Right lobe of liver (tissue), 6 donors: ENCODE data around the gene CENPP. TPM values are rescaled to one million over a fixed set of nuclear protein-coding genes. Genes with fewer than 3 reads are reported as not detected.

Source experiments
- ATAC-seq, 4 donors: fragments of 200-7000 bp; cut with Tn5 transposase; one replicate each; pipeline ENCODE4 v1.9.1; 2020; ENCODE audit warnings: mild to moderate bottlenecking in 4 of 4, moderate library complexity in 4 of 4
- DNase-seq, 3 donors: peaks; one replicate each; pipeline ENCODE4 v3.0.0-alpha.2; 2020
- H3K27ac ChIP-seq, 3 donors: fragments of 200-600 bp; one replicate each; pipeline ENCODE4 v1.8.0; 2022
- H3K27me3 ChIP-seq, 2 donors: fragments of 200-600 bp; one replicate each; pipeline ENCODE4 v1.8.0; 2022
- H3K36me3 ChIP-seq, 4 donors: fragments of 200-600 bp; sonication (generic) in 1 of 4; one replicate each; pipeline versions ENCODE4 v1.5.1 to v1.8.0; 2017 to 2022; ENCODE audit warnings: control low read depth in 1 of 4
- H3K4me1 ChIP-seq, 4 donors: fragments of 200-600 bp; sonication (generic) in 1 of 4; one replicate each; pipeline versions ENCODE4 v1.5.1 to v1.8.0; 2017 to 2022; ENCODE audit warnings: control low read depth in 1 of 4
- H3K4me3 ChIP-seq, 3 donors: fragments of 200-600 bp; one replicate each; pipeline ENCODE4 v1.8.0; 2022
- H3K9me3 ChIP-seq, 4 donors: fragments of 200-600 bp; sonication (generic) in 1 of 4; one replicate each; pipeline versions ENCODE4 v1.5.1 to v1.8.0; 2017 to 2022; ENCODE audit warnings: control low read depth in 1 of 4
- POLR2A ChIP-seq: fragments of 450-650 bp; IDR thresholded peaks from one replicate; pipeline ENCODE4 v1.6.1; 2017; ENCODE audit warnings: antibody characterized with exemption, mild to moderate bottlenecking
- WGBS: methylation state at CpG from one replicate; pipeline ENCODE4 v1.1.6; 2018; ENCODE audit warnings: low coverage, low lambda C conversion rate; ENCODE audit not compliant: insufficient coverage; ENCODE audit errors: missing lambda C conversion rate; 5-methylcytosine and 5-hydroxymethylcytosine counted together
- intact Hi-C, 2 donors: fragments of 100-400 bp; cut with DNase I; formaldehyde crosslinking; loops; one replicate each; pipeline versions ENCODE4 v1.11.2 to v1.14.1; 2022
- total RNA-seq, 6 experiments: library from RNA; depleted of rRNA in 2 of 6; stranded (reverse); fragments of >200 nt in 2 of 6; fragmentation: NEBNext Ultra II Directional in 3 of 6; extraction: Animal tissue kit (Norgen Biotek cat#: 25700) in 3 of 6; gene quantifications; one replicate each; pipeline versions ENCODE4 v1.1.0 to v1.2.4, GENCODE V29; 2016 to 2023
- TF ChIP-seq, protein P1 (sequence below), 4 donors: fragments of 200-600 bp in 3 of 4; fragments of 450-650 bp in 1 of 4; IDR thresholded peaks; one replicate each; pipeline versions ENCODE4 v1.5.1 to v1.8.0; 2016 to 2022; ENCODE audit warnings: antibody characterized with exemption in 4 of 4, mild to moderate bottlenecking in 2 of 4
- donor health status: DM: no; HTN: yes; CAD: no.
- donor health status: DM: no; HTN: no; CAD: no.
- donor health status: DM: no; HTN: no; CAD: no.
- donor health status: DM: no; HTN: yes; CAD: no.
- donor health status: DM: no; HTN: yes; CAD: no.

Gene CENPP
- total RNA-seq, 6 experiments from 2014 or later, result 1.0 to 3.7 (median 1.5) TPM

DNA sequence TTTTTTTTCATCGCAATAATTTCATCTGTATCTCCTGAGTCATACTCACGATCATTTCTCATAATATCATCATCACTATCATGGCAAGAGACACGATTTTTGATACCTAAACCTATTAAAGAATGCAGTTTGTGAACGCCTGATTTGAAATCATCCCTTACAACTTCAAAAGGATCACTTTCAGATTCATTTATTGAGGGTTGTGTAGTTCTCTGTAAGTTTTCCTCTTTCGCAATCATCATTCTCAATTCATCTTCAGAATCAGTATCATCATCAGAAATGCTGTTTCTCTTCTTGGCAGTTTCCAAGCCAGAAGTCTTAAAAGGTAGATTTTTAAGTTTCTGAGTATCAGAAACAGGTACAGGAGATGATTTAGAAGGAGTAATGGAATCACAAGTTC is 10.3 kb upstream of the CENPP start:
- DNase-seq (no peak), ATAC-seq (no peak)
- H3K27me3 ChIP-seq, result no peaks in the 10 kb centered on the region
- intact Hi-C loops, result no loop called here
- 85% methylated on average over 5 of the region's 5 CpGs for WGBS
- H3K36me3 ChIP-seq, result peaks cover 0 to 50% (median 8%) of the 10 kb centered on the region in 4 donors
- TF ChIP-seq POLR2A, result no peak
- H3K27ac ChIP-seq, result no peak overlapping the region
- H3K4me1 ChIP-seq, result no peaks in the 10 kb centered on the region
- H3K4me3 ChIP-seq, result no peak overlapping the region
- no peaks in the 10 kb centered on the region for H3K9me3 ChIP-seq

DNA sequence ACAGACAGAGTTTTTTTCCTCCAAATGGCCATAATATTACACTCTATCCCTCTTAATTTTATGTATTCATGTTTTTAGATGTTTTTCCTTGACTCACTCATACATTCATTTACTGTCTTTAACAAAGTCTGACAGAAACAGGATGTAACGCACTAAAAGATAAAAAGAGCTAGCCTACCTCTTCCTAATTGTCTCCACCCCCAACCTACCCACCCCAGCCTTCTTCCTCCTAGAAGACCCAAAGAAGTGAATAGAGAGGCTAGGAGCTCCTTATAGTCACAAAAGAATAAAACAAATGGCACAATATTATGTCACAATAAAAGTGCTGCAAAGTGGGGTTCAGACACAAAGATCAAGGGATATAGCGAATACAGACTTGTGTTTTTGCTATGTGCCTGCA is 1.3 kb upstream of the CENPP start:
- DNase-seq (no peak), ATAC-seq (no peak)
- no peaks in the 10 kb centered on the region for H3K9me3 ChIP-seq
- peak overlapping the region; percentile 70 to 88 (median 72) for H3K4me3 ChIP-seq
- intact Hi-C loops, result no loop called here
- H3K27ac ChIP-seq, result peak overlapping the region in 2 of 3 donors; percentile 95 to 98
- TF ChIP-seq, protein P1, sequence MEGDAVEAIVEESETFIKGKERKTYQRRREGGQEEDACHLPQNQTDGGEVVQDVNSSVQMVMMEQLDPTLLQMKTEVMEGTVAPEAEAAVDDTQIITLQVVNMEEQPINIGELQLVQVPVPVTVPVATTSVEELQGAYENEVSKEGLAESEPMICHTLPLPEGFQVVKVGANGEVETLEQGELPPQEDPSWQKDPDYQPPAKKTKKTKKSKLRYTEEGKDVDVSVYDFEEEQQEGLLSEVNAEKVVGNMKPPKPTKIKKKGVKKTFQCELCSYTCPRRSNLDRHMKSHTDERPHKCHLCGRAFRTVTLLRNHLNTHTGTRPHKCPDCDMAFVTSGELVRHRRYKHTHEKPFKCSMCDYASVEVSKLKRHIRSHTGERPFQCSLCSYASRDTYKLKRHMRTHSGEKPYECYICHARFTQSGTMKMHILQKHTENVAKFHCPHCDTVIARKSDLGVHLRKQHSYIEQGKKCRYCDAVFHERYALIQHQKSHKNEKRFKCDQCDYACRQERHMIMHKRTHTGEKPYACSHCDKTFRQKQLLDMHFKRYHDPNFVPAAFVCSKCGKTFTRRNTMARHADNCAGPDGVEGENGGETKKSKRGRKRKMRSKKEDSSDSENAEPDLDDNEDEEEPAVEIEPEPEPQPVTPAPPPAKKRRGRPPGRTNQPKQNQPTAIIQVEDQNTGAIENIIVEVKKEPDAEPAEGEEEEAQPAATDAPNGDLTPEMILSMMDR (IDR thresholded peaks at IDR 0.05), result no peak
- no peak for TF ChIP-seq POLR2A
- peaks cover 0 to 20% (median 2%) of the 10 kb centered on the region in 4 donors for H3K4me1 ChIP-seq
- no peaks in the 10 kb centered on the region for H3K27me3 ChIP-seq
- H3K36me3 ChIP-seq, result peaks cover 0 to 34% (median 13%) of the 10 kb centered on the region in 4 donors
- 19% methylated on average over 2 of the region's 2 CpGs for WGBS

DNA sequence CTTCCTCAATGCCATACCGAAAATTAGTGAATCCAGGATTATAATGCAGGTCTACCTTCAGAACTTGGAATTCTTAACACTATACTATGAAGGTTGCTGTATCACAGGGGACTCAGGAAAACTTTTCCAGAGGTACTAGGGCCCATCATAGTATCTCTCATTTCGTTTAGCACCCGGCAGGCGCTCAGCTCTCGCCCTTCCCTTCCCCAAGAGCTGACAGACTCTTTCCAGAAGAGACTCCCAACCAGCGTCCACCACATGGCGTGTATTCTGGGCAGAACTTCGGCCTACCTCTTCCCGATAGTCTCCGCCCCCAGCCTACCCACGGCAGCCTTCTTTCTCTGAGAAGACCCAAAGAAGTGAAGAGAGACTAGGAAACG is 874 bp upstream of the CENPP start:
- no peak for TF ChIP-seq POLR2A
- TF ChIP-seq, protein P1 (IDR thresholded peaks at IDR 0.05), result no peak
- peak overlapping the region; percentile 95 to 98 (median 98) for H3K27ac ChIP-seq
- H3K36me3 ChIP-seq, result peaks cover 0 to 30% (median 13%) of the 10 kb centered on the region in 4 donors
- no peaks in the 10 kb centered on the region for H3K9me3 ChIP-seq
- DNase-seq (peak in 2 of 3 donors; percentile 56 to 68), ATAC-seq (peak; percentile 52 to 63 (median 54))
- intact Hi-C loops, result no loop called here
- 0% methylated on average over 11 of the region's 12 CpGs for WGBS
- H3K4me3 ChIP-seq, result peak overlapping the region; percentile 70 to 88 (median 72)
- peaks cover 0 to 20% (median 2%) of the 10 kb centered on the region in 4 donors for H3K4me1 ChIP-seq
- no peaks in the 10 kb centered on the region for H3K27me3 ChIP-seq

DNA sequence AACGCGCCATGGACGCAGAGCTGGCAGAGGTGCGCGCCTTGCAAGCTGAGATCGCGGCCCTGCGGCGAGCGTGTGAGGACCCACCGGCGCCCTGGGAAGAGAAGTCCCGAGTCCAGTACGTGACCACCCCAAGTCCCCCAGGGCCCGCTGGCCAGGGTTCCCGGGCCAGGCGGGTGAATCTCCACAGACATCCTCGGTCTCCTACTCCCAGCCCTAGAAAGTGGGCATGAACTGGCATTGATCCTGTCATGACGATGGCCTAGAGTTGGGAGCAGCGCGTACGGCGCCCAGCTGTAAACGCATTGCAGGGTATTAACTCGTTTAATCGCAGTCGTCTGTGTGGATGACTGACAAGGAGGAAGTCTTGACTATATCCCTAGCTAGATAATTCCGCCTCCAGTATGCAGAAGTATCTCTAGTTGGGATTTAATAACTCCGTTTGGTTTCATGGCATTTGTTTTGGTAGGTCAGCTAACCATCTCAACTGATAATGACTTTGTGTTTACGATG is 293 bp downstream of the CENPP start:
- Histone ChIP-seq H3K9me3 (no peaks in the 10 kb centered on the region), H3K4me1 (peaks cover 0 to 20% (median 2%) of the 10 kb centered on the region in 4 donors), H3K27me3 (no peaks in the 10 kb centered on the region), H3K36me3 (peaks cover 0 to 22% (median 12%) of the 10 kb centered on the region in 4 donors), H3K27ac (peak overlapping the region; percentile 95 to 98 (median 98)), H3K4me3 (peak overlapping the region; percentile 70 to 88 (median 72))
- no peak for ATAC-seq
- WGBS, result 1% methylated on average over 12 of the region's 30 CpGs
- TF ChIP-seq, protein P1 (IDR thresholded peaks at IDR 0.05), result no peak
- TF ChIP-seq POLR2A, result no peak
- no peak for DNase-seq
- intact Hi-C loops, result no loop called here

DNA sequence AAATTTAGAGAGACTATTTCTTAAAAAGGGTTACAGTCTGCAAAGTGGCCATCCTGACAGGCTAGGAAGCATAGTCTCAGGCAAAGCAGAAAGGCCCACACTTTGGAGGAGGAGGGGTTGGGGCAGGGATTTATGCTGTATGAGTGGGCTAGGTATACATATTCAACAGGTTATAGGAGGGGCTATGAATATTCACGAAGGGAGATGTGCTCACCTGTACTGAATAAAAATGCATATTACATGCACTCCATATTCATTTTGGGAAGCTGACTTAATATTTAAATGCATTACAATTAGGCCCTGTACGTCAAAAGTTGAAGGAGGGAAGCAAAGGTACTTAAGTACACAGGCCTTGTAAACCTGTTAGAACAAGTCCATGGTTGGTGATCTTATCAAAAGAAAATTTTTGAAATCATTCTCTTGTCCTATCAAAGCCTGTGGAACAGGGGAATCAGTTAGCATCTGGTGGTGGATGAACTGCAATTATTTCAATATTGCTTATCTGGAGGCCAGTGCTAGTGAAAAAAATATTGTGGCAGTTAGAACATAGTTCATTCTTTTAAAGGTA is 1.6 kb downstream of the CENPP start:
- Histone ChIP-seq H3K27ac (no peak overlapping the region), H3K36me3 (peaks cover 0 to 9% (median 5%) of the 10 kb centered on the region in 4 donors), H3K9me3 (no peaks in the 10 kb centered on the region), H3K4me1 (peaks cover 0 to 20% (median 2%) of the 10 kb centered on the region in 4 donors), H3K27me3 (no peaks in the 10 kb centered on the region), H3K4me3 (no peak overlapping the region)
- DNase-seq (no peak), ATAC-seq (no peak)
- WGBS, result 81% methylated on average over 2 of the region's 2 CpGs
- no peak for TF ChIP-seq POLR2A
- TF ChIP-seq, protein P1 (IDR thresholded peaks at IDR 0.05), result no peak
- intact Hi-C loops, result no loop called here
